PC-3 (cell line): Measurements from ENCODE around the gene WDR90.

Source experiments
- CTCF ChIP-seq: fragments of 300-600 bp; sonication (generic); conservative IDR thresholded peaks from 2 replicates; pipeline ENCODE4 v1.5.1; 2017; ENCODE audit warnings: antibody characterized with exemption, low read depth, mild to moderate bottlenecking, low read length
- EZH2 ChIP-seq: fragments of 300-600 bp; sonication (generic); IDR thresholded peaks from one replicate; pipeline ENCODE4 v1.6.1; 2017; ENCODE audit warnings: antibody characterized with exemption, mild to moderate bottlenecking, low read length; ENCODE audit not compliant: unreplicated experiment
- EZH2phosphoT487 ChIP-seq: fragments of 300-600 bp; sonication (generic); IDR thresholded peaks from 2 replicates; pipeline ENCODE4 v1.6.1; 2018; ENCODE audit warnings: mild to moderate bottlenecking, antibody characterized with exemption, low read length, borderline replicate concordance

DNA sequence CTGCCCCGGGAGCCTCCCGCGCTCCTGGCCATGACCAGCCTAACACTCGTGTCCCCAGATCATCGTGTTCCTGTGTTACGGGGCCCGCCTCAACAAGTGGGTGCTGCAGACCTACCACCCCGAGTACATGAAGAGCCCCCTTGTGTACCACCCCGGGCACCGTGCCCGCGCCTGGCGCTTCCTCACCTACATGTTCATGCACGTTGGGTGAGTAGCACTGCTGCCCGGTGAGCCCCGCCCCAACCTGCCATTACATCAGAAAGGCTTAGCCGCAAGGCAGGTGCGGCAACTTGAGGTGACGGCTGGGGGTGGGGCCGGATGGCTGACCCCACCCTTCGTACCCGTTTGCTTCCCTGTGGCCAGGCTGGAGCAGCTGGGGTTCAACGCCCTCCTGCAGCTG, 27.7 kb downstream of the WDR90 start:
- TF ChIP-seq CTCF (no peak), EZH2 (no peak), EZH2phosphoT487 (no peak)
